Neuron (in vitro differentiated cells): ENCODE data around the gene PPP2R3B.
A peak's percentile ranks its signal among the peaks of the same experiment; 100 is the strongest.
"Not testable (repeated sequence)": the region's sequence is repeated elsewhere in the genome, so short reads cannot be mapped to it uniquely, and the experiment has no call there.

Source experiments
- H2AFZ ChIP-seq: one replicate; pipeline ENCODE4 v1.6.1; 2013; ENCODE audit warnings: low read depth, mild to moderate bottlenecking, inconsistent platforms, low read length, moderate library complexity
- H3K27me3 ChIP-seq: one replicate; pipeline ENCODE4 v1.6.1; 2013; ENCODE audit warnings: low read length; ENCODE audit not compliant: insufficient read depth
- H3K36me3 ChIP-seq: one replicate; pipeline ENCODE4 v1.6.1; 2013; ENCODE audit warnings: low read length; ENCODE audit not compliant: insufficient read depth
- H3K4me1 ChIP-seq: one replicate; pipeline ENCODE4 v1.6.1; 2013; ENCODE audit warnings: low read length; ENCODE audit not compliant: insufficient read depth
- H3K4me3 ChIP-seq: 2 replicates; pipeline ENCODE4 v1.5.1; 2013; ENCODE audit warnings: mild to moderate bottlenecking, low read length, moderate library complexity
- H3K9me3 ChIP-seq: one replicate; pipeline ENCODE4 v1.6.1; 2013; ENCODE audit warnings: low read length

Gene PPP2R3B, protein sequence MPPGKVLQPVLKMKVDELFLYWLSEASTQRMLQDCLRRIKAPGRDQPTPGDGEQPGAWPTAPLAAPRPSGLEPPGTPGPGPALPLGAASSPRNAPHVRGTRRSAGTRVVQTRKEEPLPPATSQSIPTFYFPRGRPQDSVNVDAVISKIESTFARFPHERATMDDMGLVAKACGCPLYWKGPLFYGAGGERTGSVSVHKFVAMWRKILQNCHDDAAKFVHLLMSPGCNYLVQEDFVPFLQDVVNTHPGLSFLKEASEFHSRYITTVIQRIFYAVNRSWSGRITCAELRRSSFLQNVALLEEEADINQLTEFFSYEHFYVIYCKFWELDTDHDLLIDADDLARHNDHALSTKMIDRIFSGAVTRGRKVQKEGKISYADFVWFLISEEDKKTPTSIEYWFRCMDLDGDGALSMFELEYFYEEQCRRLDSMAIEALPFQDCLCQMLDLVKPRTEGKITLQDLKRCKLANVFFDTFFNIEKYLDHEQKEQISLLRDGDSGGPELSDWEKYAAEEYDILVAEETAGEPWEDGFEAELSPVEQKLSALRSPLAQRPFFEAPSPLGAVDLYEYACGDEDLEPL

GRCh38 chrX:386768-387575 lies at the start of gene PPP2R3B:
TSS of gene PPP2R3B (minus strand) at chrX:386907. CDS start at chrX:386691, 216 bp downstream.
- peaks cover 10% of the 10 kb centered on the region for H3K4me1 ChIP-seq
- no peaks in the 10 kb centered on the region for H3K27me3 ChIP-seq
- H3K9me3 ChIP-seq = no peaks in the 10 kb centered on the region
- H3K36me3 ChIP-seq = no peaks in the 10 kb centered on the region
- H3K4me3 ChIP-seq = peak within 1 kb of the TSS; percentile 90
- peak within 1 kb of the TSS; percentile 83 for H2AFZ ChIP-seq

DNA sequence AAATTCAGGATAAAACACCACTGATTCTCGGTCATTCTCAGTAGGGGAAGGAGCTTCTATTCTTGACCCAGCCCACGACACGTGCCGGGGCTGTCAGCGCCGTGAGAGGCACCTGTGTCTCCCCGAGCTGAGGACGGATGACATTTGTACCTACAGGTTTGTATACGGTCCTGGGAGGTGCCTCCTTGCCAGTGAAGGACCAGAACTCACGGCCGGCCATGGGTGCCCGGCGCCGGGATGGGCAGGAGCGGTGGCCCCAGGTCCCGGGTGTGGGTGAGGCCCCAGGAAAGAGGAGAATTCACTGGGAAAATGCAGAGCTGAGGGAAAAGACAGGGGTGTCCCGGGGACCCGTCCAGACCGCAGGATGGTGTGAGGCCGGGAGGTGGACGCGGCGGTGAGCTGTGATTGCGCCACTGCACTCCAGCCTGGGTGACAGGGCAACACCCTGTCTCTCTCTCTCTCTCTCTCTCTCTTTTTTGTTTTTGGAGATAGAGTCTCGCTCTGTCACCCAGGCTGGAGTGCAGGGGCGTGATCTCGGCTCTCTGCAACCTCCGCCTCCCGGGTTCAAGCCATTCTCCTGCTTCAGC lies 48.9 kb upstream of the PPP2R3B start:
- H3K4me1 ChIP-seq = peaks cover 3% of the 10 kb centered on the region
- no peaks in the 10 kb centered on the region for H3K36me3 ChIP-seq
- no peaks in the 10 kb centered on the region for H3K9me3 ChIP-seq
- no peak overlapping the region for H2AFZ ChIP-seq
- H3K4me3 ChIP-seq = no peak overlapping the region
- H3K27me3 ChIP-seq = no peaks in the 10 kb centered on the region

- no peak overlapping the region for H3K4me3 ChIP-seq
- no peaks in the 10 kb centered on the region for H3K36me3 ChIP-seq
- no peaks in the 10 kb centered on the region for H3K27me3 ChIP-seq
- peaks cover 3% of the 10 kb centered on the region for H3K4me1 ChIP-seq
- H3K9me3 ChIP-seq = no peaks in the 10 kb centered on the region
- no peak overlapping the region for H2AFZ ChIP-seq
Observed at GRCh38 chrX:434946-435345, 48.2 kb upstream of the PPP2R3B start.

DNA sequence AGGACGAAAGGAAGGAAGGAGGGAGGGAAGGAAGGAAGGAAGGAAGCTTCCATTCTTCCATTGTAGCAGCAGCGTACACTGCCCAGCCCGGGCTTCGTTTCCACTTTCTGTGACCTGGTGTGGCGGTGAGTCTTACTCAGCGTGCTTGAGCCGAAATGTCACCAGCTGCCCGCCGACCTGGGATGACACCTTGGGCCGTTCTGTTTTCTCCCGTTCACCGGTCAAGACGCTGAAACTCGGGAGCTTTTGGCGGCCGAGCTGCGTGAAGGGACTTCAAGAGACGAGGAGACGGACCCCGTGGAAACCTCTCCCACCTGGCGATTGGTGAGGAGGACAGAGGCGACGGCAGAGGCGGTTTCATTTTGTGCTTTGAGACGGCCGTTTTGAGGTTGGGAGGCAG lies 47.1 kb upstream of the PPP2R3B start:
- H3K27me3 ChIP-seq = no peaks in the 10 kb centered on the region
- H3K9me3 ChIP-seq = no peaks in the 10 kb centered on the region
- H3K4me1 ChIP-seq = peaks cover 3% of the 10 kb centered on the region
- no peak overlapping the region for H3K4me3 ChIP-seq
- no peak overlapping the region for H2AFZ ChIP-seq
- H3K36me3 ChIP-seq = no peaks in the 10 kb centered on the region

- not testable (repeated sequence) for H3K4me1 ChIP-seq, H2AFZ ChIP-seq, H3K4me3 ChIP-seq, H3K27me3 ChIP-seq, H3K9me3 ChIP-seq, H3K36me3 ChIP-seq
Observed at GRCh38 chrX:432666-433065, 46.0 kb upstream of the PPP2R3B start.

DNA sequence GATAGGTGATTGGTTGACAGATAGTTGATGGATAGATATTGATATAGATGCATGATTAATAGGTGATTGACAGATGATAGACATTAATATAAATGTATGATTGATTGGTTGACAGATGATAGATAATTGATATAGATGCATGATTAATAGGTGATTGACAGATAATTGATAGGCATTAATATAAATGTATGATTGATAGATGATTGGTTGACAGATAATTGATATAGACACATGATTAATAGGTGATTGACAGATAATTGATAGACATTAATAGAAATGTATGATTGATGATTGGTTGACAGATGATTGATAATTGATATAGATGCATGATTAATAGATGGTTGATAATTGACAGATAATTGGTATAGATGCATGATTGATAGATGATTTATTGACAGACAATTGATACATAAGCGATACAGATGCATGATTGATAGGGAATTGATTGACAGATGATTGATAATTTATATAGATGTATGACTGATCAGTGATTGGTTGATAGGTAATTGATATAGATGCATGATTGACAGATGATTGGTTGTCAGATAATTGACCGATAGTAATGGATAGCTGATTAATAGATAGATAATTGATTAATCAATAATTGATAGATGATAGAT lies 44.9 kb upstream of the PPP2R3B start:
- Histone ChIP-seq H3K27me3 (no peaks in the 10 kb centered on the region), H2AFZ (no peak overlapping the region), H3K9me3 (no peaks in the 10 kb centered on the region), H3K4me1 (no peaks in the 10 kb centered on the region), H3K36me3 (no peaks in the 10 kb centered on the region), H3K4me3 (no peak overlapping the region)

DNA sequence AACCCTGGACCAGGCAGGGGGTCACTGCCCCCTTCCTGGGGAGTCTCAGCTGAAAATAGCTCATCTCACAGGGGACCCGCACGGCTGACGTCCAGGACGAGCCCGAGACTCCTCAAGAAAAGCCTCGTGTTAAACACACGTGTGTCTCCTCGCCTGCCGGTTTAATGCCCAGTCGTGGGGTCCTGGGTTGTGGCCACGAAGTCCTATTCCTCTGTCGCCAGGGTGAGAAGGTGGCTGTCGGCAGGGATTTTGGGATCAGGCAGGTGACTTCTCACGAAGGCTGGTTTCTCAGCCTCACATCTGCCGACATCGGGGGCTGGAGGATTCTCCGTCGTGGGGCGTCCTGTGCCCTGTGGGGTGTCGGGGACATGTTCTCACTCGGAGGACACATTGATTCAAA lies 44.3 kb upstream of the PPP2R3B start:
- H3K4me3 ChIP-seq = no peak overlapping the region
- no peaks in the 10 kb centered on the region for H3K4me1 ChIP-seq
- H3K9me3 ChIP-seq = no peaks in the 10 kb centered on the region
- H2AFZ ChIP-seq = no peak overlapping the region
- no peaks in the 10 kb centered on the region for H3K27me3 ChIP-seq
- no peaks in the 10 kb centered on the region for H3K36me3 ChIP-seq

- H3K4me1 ChIP-seq = no peaks in the 10 kb centered on the region
- H3K36me3 ChIP-seq = no peaks in the 10 kb centered on the region
- no peaks in the 10 kb centered on the region for H3K9me3 ChIP-seq
- H3K27me3 ChIP-seq = no peaks in the 10 kb centered on the region
- H3K4me3 ChIP-seq = no peak overlapping the region
- no peak overlapping the region for H2AFZ ChIP-seq
Observed at GRCh38 chrX:429266-429825, 42.6 kb upstream of the PPP2R3B start.

DNA sequence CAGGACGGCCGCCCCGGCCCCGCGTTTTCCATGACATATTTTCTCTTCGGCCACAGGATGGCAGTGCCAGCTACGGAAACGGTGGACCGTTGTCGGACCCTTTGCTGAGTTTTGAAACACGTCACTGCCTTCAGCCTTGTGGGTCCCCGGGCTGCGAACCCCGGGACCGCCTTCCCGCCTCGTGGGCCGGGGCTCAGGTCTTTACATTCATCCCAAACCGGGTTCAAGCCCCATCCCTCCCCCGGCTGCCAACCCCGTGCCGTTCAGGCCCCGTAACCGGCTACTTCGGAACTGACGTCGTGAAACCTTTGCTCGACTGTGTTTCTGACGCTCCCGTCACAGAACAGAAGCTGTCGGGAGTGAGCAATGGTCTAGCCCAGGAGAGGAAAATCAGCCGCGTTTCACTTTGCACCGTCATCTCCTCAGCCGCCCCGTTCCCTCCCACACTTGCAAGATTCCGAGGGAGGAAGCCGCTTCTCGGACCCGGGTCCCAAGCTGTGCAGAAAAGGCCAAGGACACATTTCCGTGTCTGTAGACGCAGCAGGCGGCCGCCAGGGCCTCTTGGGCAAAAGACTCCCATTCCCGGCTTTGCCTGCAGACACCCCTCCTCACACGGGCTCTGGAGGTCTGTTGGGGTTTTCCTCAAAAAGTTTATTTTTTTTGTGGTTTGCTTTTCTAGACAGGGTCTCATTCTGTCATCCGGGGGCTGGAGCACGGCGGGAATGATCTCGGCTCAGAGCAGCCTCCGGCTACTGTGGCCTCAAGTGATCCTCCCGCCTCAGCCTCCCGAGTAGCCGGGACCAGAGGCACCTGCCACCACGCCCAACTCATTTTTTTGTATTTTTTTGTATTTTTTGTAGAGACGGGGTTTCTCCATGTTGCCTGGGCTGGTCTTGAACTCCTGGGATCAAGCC lies 41.4 kb upstream of the PPP2R3B start:
- Histone ChIP-seq H3K4me3 (no peak overlapping the region), H3K4me1 (no peaks in the 10 kb centered on the region), H3K27me3 (no peaks in the 10 kb centered on the region), H3K36me3 (no peaks in the 10 kb centered on the region), H3K9me3 (no peaks in the 10 kb centered on the region), H2AFZ (no peak overlapping the region)

GRCh38 chrX:426881-427280 lies 40.2 kb upstream of the PPP2R3B start:
- Histone ChIP-seq H3K4me3 (no peak overlapping the region), H3K4me1 (no peaks in the 10 kb centered on the region), H2AFZ (no peak overlapping the region), H3K36me3 (no peaks in the 10 kb centered on the region), H3K27me3 (no peaks in the 10 kb centered on the region), H3K9me3 (no peaks in the 10 kb centered on the region)

- H3K36me3 ChIP-seq = no peaks in the 10 kb centered on the region
- H3K4me1 ChIP-seq = no peaks in the 10 kb centered on the region
- H3K27me3 ChIP-seq = no peaks in the 10 kb centered on the region
- no peak overlapping the region for H2AFZ ChIP-seq
- H3K9me3 ChIP-seq = no peaks in the 10 kb centered on the region
- no peak overlapping the region for H3K4me3 ChIP-seq
Observed at GRCh38 chrX:425056-425455, 38.3 kb upstream of the PPP2R3B start.
